Measurements from ENCODE around the gene NKPD1.

DNA sequence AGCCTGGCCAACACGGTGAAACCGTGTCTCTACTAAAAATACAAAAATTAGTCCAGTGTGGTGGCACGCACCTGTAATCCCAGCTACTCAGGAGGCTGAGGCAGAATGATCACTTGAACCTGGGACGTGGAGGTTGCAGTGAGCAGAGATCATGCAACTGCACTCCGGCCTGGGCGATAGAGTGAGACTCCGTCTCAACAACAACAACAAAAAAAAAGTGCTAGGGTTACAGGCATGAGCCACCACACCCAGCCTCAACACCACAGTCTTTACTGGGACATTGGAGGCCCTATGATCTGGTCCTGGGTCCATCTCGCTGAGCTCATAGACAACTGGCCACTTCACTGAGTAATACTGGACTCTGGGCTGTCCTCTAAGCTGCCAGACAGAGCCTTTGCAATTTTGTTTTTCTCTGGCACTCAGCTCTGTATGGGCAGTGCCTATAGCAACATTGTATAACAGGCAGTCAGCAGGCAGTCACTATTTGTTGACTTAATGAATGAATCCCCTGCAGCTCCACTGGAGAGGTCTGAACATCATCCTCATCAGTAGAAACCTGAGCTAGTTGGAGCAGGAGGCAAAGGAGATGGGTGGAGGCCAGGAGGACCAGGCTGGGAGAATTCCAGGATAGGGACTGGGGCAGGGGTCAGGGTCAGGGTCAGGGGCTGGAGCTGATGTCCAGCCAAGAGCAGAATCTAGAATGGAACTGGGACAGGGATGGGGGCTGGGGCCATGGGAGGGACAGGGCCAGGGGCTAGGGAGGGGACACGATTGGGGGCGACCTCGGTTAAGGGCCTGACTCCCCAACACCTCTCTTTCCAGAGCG, 25.9 kb upstream of the NKPD1 start:
- TF ChIP-seq, protein P1, sequence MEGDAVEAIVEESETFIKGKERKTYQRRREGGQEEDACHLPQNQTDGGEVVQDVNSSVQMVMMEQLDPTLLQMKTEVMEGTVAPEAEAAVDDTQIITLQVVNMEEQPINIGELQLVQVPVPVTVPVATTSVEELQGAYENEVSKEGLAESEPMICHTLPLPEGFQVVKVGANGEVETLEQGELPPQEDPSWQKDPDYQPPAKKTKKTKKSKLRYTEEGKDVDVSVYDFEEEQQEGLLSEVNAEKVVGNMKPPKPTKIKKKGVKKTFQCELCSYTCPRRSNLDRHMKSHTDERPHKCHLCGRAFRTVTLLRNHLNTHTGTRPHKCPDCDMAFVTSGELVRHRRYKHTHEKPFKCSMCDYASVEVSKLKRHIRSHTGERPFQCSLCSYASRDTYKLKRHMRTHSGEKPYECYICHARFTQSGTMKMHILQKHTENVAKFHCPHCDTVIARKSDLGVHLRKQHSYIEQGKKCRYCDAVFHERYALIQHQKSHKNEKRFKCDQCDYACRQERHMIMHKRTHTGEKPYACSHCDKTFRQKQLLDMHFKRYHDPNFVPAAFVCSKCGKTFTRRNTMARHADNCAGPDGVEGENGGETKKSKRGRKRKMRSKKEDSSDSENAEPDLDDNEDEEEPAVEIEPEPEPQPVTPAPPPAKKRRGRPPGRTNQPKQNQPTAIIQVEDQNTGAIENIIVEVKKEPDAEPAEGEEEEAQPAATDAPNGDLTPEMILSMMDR (IDR thresholded peaks at IDR 0.05), result no peak
- no peak for TF ChIP-seq POLR2A (IDR thresholded peaks at IDR 0.05)
